GM23248 (cell line): ENCODE data around the gene EXOSC2. TPM values are rescaled to one million over a fixed set of nuclear protein-coding genes. Genes with fewer than 3 reads are reported as not detected.

Experiments
- DNase-seq: peaks from one replicate; pipeline ENCODE4 v3.0.0-alpha.2; 2015
- H2AFZ ChIP-seq: fragments of 200-600 bp; sonication (generic); 2 replicates; pipeline ENCODE4 v1.6.1; 2016; ENCODE audit warnings: antibody characterized with exemption
- H3F3A ChIP-seq: fragments of 200-600 bp; sonication (generic); 2 replicates; pipeline ENCODE4 v1.6.1; 2016; ENCODE audit warnings: mild to moderate bottlenecking, antibody characterized with exemption, mixed run types; ENCODE audit not compliant: insufficient read depth
- H3K27ac ChIP-seq: fragments of 200-600 bp; sonication (generic); 2 replicates; pipeline ENCODE4 v1.5.1; 2016; ENCODE audit warnings: mild to moderate bottlenecking
- H3K27me3 ChIP-seq: fragments of 200-600 bp; sonication (generic); replicated peaks from 2 replicates; pipeline ENCODE4 v1.6.1; 2016; ENCODE audit warnings: mild to moderate bottlenecking; ENCODE audit not compliant: insufficient read depth
- H3K36me3 ChIP-seq: fragments of 200-600 bp; sonication (generic); 2 replicates; pipeline ENCODE4 v1.6.1; 2016; ENCODE audit warnings: low read depth, mild to moderate bottlenecking
- H3K4me1 ChIP-seq: fragments of 200-600 bp; sonication (generic); 2 replicates; pipeline ENCODE4 v1.6.1; 2016; ENCODE audit warnings: mild to moderate bottlenecking; ENCODE audit not compliant: insufficient read depth
- H3K4me2 ChIP-seq: fragments of 200-600 bp; sonication (generic); one replicate; pipeline ENCODE4 v1.6.1; 2016; ENCODE audit warnings: mild to moderate bottlenecking; ENCODE audit not compliant: unreplicated experiment
- H3K4me3 ChIP-seq: fragments of 200-600 bp; sonication (generic); 2 replicates; pipeline ENCODE4 v1.5.1; 2016; ENCODE audit warnings: mild to moderate bottlenecking
- H3K79me2 ChIP-seq: fragments of 200-600 bp; sonication (generic); 2 replicates; pipeline ENCODE4 v1.6.1; 2016; ENCODE audit warnings: mild to moderate bottlenecking; ENCODE audit not compliant: insufficient read depth
- H3K9ac ChIP-seq: fragments of 200-600 bp; sonication (generic); 2 replicates; pipeline ENCODE4 v1.6.1; 2016; ENCODE audit warnings: mild to moderate bottlenecking
- H3K9me2 ChIP-seq: fragments of 200-600 bp; sonication (generic); 2 replicates; pipeline ENCODE4 v1.6.1; 2016; ENCODE audit warnings: mixed run types, mild to moderate bottlenecking, moderate library complexity; ENCODE audit not compliant: insufficient read depth
- H3K9me3 ChIP-seq: fragments of 200-600 bp; sonication (generic); one replicate; pipeline ENCODE4 v1.6.1; 2017; ENCODE audit warnings: low read depth
- H4K20me1 ChIP-seq: fragments of 200-600 bp; sonication (generic); 2 replicates; pipeline ENCODE4 v1.6.0; 2016; ENCODE audit not compliant: insufficient read depth
- EZH2 ChIP-seq: fragments of 200-600 bp; sonication (generic); IDR thresholded peaks from 2 replicates; pipeline ENCODE4 v1.6.1; 2018; ENCODE audit warnings: antibody characterized with exemption, mild to moderate bottlenecking; ENCODE audit not compliant: insufficient read depth, poor library complexity, severe bottlenecking
- EZH2phosphoT487 ChIP-seq: fragments of 200-600 bp; sonication (generic); IDR thresholded peaks from 2 replicates; pipeline ENCODE4 v1.6.1; 2018; ENCODE audit warnings: antibody characterized with exemption, moderate library complexity, mild to moderate bottlenecking, low read depth; ENCODE audit not compliant: insufficient read depth
- WGBS, 2 experiments: methylation state at CpG; one replicate each; pipeline ENCODE4 v1.1.6; 2015 to 2017; ENCODE audit warnings: low lambda C conversion rate in 2 of 2, low coverage in 1 of 2; ENCODE audit errors: missing lambda C conversion rate in 2 of 2; 5-methylcytosine and 5-hydroxymethylcytosine counted together
- in situ Hi-C: fragments of 300-500 bp; cut with MboI; formaldehyde crosslinking; loops from 2 replicates; pipeline ENCODE4 v1.15.0; 2020
- polyA plus RNA-seq: library from polyadenylated mRNA; unstranded; fragments of >200 nt; fragmentation: Nextera tagmentation; extraction: Ambion mirVana; gene quantifications from 2 replicates; pipeline ENCODE4 v1.2.1, GENCODE V29; 2016
- total RNA-seq: library from RNA; depleted of rRNA; stranded (reverse); fragments of >200 nt; shearing (Covaris generic); gene quantifications from 2 replicates; pipeline ENCODE4 v1.2.3, GENCODE V29; 2014

Gene EXOSC2
- total and polyA plus RNA-seq, 2 experiments from 2014 or later = 17.2 to 21.6 TPM

- Histone ChIP-seq H3K36me3 (no peaks in the 10 kb centered on the region), H2AFZ (no peak overlapping the region), H3K27me3 (no peaks in the 10 kb centered on the region), H3K9ac (no peak overlapping the region), H4K20me1 (no peaks in the 10 kb centered on the region), H3K79me2 (peaks cover 35% of the 10 kb centered on the region), H3K4me2 (no peak overlapping the region), H3F3A (peaks cover 32% of the 10 kb centered on the region), H3K4me3 (no peak overlapping the region), H3K9me3 (no peaks in the 10 kb centered on the region), H3K9me2 (no peaks in the 10 kb centered on the region), H3K4me1 (peaks cover 5% of the 10 kb centered on the region; the same call in 1 of the 2 replicates), H3K27ac (no peak overlapping the region)
- WGBS, 2 experiments = 94% methylated on average over 8 of the region's 8 CpGs
- TF ChIP-seq EZH2 (no peak), EZH2phosphoT487 (no peak)
- in situ Hi-C loops = no loop called here
- no peak for DNase-seq
These were observed 17.9 kb downstream of the EXOSC2 start for GRCh38 chr9:130711469-130711868.

GRCh38 chr9:130712564-130713285, 19.1 kb downstream of the EXOSC2 start:
- Histone ChIP-seq H3K27ac (peak overlapping the region; percentile 89), H3K9ac (peak overlapping the region; percentile 91), H3K4me1 (peaks cover 6% of the 10 kb centered on the region; the same call in 1 of the 2 replicates), H3K4me2 (peak overlapping the region; percentile 94), H3K9me2 (no peaks in the 10 kb centered on the region), H2AFZ (peak overlapping the region; percentile 83), H3K9me3 (no peaks in the 10 kb centered on the region), H3F3A (peaks cover 24% of the 10 kb centered on the region), H3K4me3 (peak overlapping the region; percentile 88), H3K36me3 (no peaks in the 10 kb centered on the region), H3K27me3 (no peaks in the 10 kb centered on the region), H3K79me2 (peaks cover 48% of the 10 kb centered on the region), H4K20me1 (no peaks in the 10 kb centered on the region)
- TF ChIP-seq EZH2phosphoT487 (no peak), EZH2 (no peak)
- WGBS, 2 experiments = 0 to 1% methylated on average over 44 to 62 of the region's 68 CpGs
- peak; percentile 100 for DNase-seq
- in situ Hi-C loops = no loop called here

- TF ChIP-seq EZH2 (no peak), EZH2phosphoT487 (no peak)
- Histone ChIP-seq H3K9me2 (no peaks in the 10 kb centered on the region), H3K27ac (peak overlapping the region; percentile 89), H3K9me3 (no peaks in the 10 kb centered on the region), H3K27me3 (no peaks in the 10 kb centered on the region), H3K9ac (peak overlapping the region; percentile 91), H3K4me2 (peak overlapping the region; percentile 94), H3K79me2 (peaks cover 55% of the 10 kb centered on the region), H3F3A (peaks cover 24% of the 10 kb centered on the region), H2AFZ (peak overlapping the region; percentile 79), H3K4me3 (peak overlapping the region; percentile 88), H3K36me3 (no peaks in the 10 kb centered on the region), H3K4me1 (peaks cover 6% of the 10 kb centered on the region; the same call in 1 of the 2 replicates), H4K20me1 (no peaks in the 10 kb centered on the region)
- peak; percentile 71 for DNase-seq
- in situ Hi-C loops = no loop called here
- 1 to 2% methylated on average over 20 to 30 of the region's 37 CpGs for WGBS, 2 experiments
These were observed 19.8 kb downstream of the EXOSC2 start for GRCh38 chr9:130713286-130713960.

GRCh38 chr9:130714586-130715110, 21.1 kb downstream of the EXOSC2 start:
- Histone ChIP-seq H2AFZ (peak overlapping the region; percentile 51), H3K9ac (peak overlapping the region; percentile 91), H3K4me2 (peak overlapping the region; percentile 94), H3K9me3 (no peaks in the 10 kb centered on the region), H3K4me1 (peaks cover 6% of the 10 kb centered on the region; the same call in 1 of the 2 replicates), H3K36me3 (no peaks in the 10 kb centered on the region), H3K27ac (peak overlapping the region; percentile 89), H3K27me3 (no peaks in the 10 kb centered on the region), H3K4me3 (peak overlapping the region; percentile 88), H3K79me2 (peaks cover 67% of the 10 kb centered on the region), H4K20me1 (no peaks in the 10 kb centered on the region), H3F3A (peaks cover 24% of the 10 kb centered on the region), H3K9me2 (no peaks in the 10 kb centered on the region)
- in situ Hi-C loops = no loop called here
- 3 to 5% methylated on average over 7 of the region's 7 CpGs for WGBS, 2 experiments
- peak; percentile 27 for DNase-seq
- TF ChIP-seq EZH2 (no peak), EZH2phosphoT487 (no peak)
